HepG2 (cell line): ENCODE data around the gene DAPK1. TPM values are rescaled to one million over a fixed set of nuclear protein-coding genes. Genes with fewer than 3 reads are reported as not detected.
A peak's percentile ranks its signal among the peaks of the same experiment; 100 is the strongest.

Experiments
- FLYWCH1 ChIP-seq: sonication (generic); formaldehyde crosslinking; IDR thresholded peaks from 2 replicates; pipeline ENCODE4 v1.8.1; 2023; ENCODE audit warnings: mild to moderate bottlenecking, missing genetic modification reagents
- GPBP1L1 ChIP-seq: sonication (generic); formaldehyde crosslinking; IDR thresholded peaks from 2 replicates; pipeline ENCODE4 v1.5.0; 2020; ENCODE audit warnings: mild to moderate bottlenecking, missing genetic modification reagents
- HNRNPL ChIP-seq: fragments of 200-400 bp; formaldehyde crosslinking; IDR thresholded peaks from 2 replicates; pipeline ENCODE4 v1.6.1; 2017; ENCODE audit warnings: mild to moderate bottlenecking, low read depth, low read length
- KAT8 ChIP-seq: IDR thresholded peaks from 2 replicates; pipeline ENCODE4 v1.6.1; 2016; ENCODE audit warnings: missing genetic modification reagents, missing compliant biosample characterization
- ZBTB2 ChIP-seq: sonication (generic); formaldehyde crosslinking; IDR thresholded peaks from 2 replicates; pipeline ENCODE4 v1.8.0; 2022; ENCODE audit warnings: low read depth, missing genetic modification reagents
- ZNF503 ChIP-seq: sonication (generic); formaldehyde crosslinking; IDR thresholded peaks from 2 replicates; pipeline ENCODE4 v1.4.0; 2020; ENCODE audit warnings: missing genetic modification reagents
- ZSCAN31 ChIP-seq: sonication (generic); formaldehyde crosslinking; IDR thresholded peaks from 2 replicates; pipeline ENCODE4 v1.5.0; 2020; ENCODE audit warnings: low read depth, mild to moderate bottlenecking, missing genetic modification reagents
- ZSCAN5A ChIP-seq: sonication (generic); formaldehyde crosslinking; IDR thresholded peaks from 2 replicates; pipeline ENCODE4 v1.8.0; 2022; ENCODE audit warnings: mild to moderate bottlenecking, missing genetic modification reagents, borderline replicate concordance
- polyA plus RNA-seq, 8 experiments: library from polyadenylated mRNA; depleted of rRNA in 3 of 8; stranded (reverse) in 7 of 8; unstranded in 1 of 8; fragments of >200 nt; fragmentation: Illumina TruSeq in 4 of 8; extraction: Trizol in 4 of 8; gene quantifications; 2 replicates each; pipeline versions ENCODE4 v1.2.1 to v1.2.3, GENCODE V29; 2011 to 2016; ENCODE audit warnings: low read depth in 4 of 8, missing spikeins in 1 of 8, mixed read lengths in 1 of 8; ENCODE audit not compliant: insufficient read depth in 1 of 8
- total RNA-seq, 5 experiments: library from RNA; depleted of rRNA; stranded (reverse); fragments of >200 nt; fragmentation: Illumina TruSeq; extraction: Trizol; gene quantifications; 2 replicates each; pipeline ENCODE4 v1.2.3, GENCODE V29; 2016; ENCODE audit warnings: low read depth in 1 of 5

Gene DAPK1
- total and polyA plus RNA-seq, 2 of the 13 experiments (the other 11 are each of a cell fraction or from before 2014, with no cell fraction given), result 35.7 to 35.9 TPM

GRCh38 chr9:87683751-87684626 is 186.3 kb downstream of the DAPK1 start (continued):
- TF ChIP-seq ZSCAN5A (CRISPR knock-in tag) (no peak), ZNF503 (no peak), FLYWCH1 (CRISPR knock-in tag) (no peak), ZBTB2 (no peak), KAT8 (CRISPR knock-in tag) (no peak), HNRNPL (0 out of 2 replicates have a peak, but pooled peaks have one; percentile 8), GPBP1L1 (no peak), ZSCAN31 (no peak)
